GM23338 (cell line): Measurements from ENCODE around the gene IL21R. TPM values are rescaled to one million over a fixed set of nuclear protein-coding genes. Genes with fewer than 3 reads are reported as not detected.
"Not testable (repeated sequence)": the region's sequence is repeated elsewhere in the genome, so short reads cannot be mapped to it uniquely, and the experiment has no call there.

Experiments
- ATAC-seq: fragments of 200-7000 bp; cut with Tn5 transposase; 3 replicates; pipeline ENCODE4 v1.9.1; 2020
- DNase-seq: peaks from one replicate; pipeline ENCODE4 v3.0.0-alpha.2; 2015; ENCODE audit warnings: low spot score
- H2AFZ ChIP-seq: fragments of 200-600 bp; sonication (generic); 2 replicates; pipeline ENCODE4 v1.8.0; 2016; ENCODE audit warnings: antibody characterized with exemption, mild to moderate bottlenecking, moderate library complexity
- H3F3A ChIP-seq: fragments of 200-600 bp; sonication (generic); replicated peaks from 2 replicates; pipeline ENCODE4 v1.8.0; 2017; ENCODE audit warnings: antibody characterized with exemption, mixed run types, low read depth
- H3K27ac ChIP-seq: fragments of 200-600 bp; sonication (generic); 2 replicates; pipeline ENCODE4 v1.6.1; 2016; ENCODE audit warnings: low read depth
- H3K27me3 ChIP-seq: fragments of 200-600 bp; sonication (generic); 2 replicates; pipeline ENCODE4 v1.8.0; 2016; ENCODE audit warnings: mild to moderate bottlenecking, mixed run types, moderate library complexity; ENCODE audit not compliant: insufficient read depth
- H3K36me3 ChIP-seq: fragments of 200-600 bp; sonication (generic); 2 replicates; pipeline ENCODE4 v1.8.0; 2016; ENCODE audit warnings: mild to moderate bottlenecking; ENCODE audit not compliant: insufficient read depth
- H3K4me1 ChIP-seq: fragments of 200-600 bp; sonication (generic); 2 replicates; pipeline ENCODE4 v1.8.0; 2016; ENCODE audit warnings: mild to moderate bottlenecking, moderate library complexity; ENCODE audit not compliant: insufficient read depth
- H3K4me2 ChIP-seq: fragments of 200-600 bp; sonication (generic); 2 replicates; pipeline ENCODE4 v1.7.1; 2017; ENCODE audit warnings: mixed run types
- H3K4me3 ChIP-seq: fragments of 200-600 bp; sonication (generic); 2 replicates; pipeline ENCODE4 v1.6.1; 2016; ENCODE audit warnings: mixed run types
- H3K79me2 ChIP-seq: fragments of 200-600 bp; sonication (generic); replicated peaks from 2 replicates; pipeline ENCODE4 v1.8.0; 2017; ENCODE audit warnings: mild to moderate bottlenecking; ENCODE audit not compliant: insufficient read depth
- H3K9me2 ChIP-seq: fragments of 200-600 bp; sonication (generic); 2 replicates; pipeline ENCODE4 v1.8.0; 2017; ENCODE audit not compliant: insufficient read depth
- H4K20me1 ChIP-seq: fragments of 200-600 bp; sonication (generic); replicated peaks from 2 replicates; pipeline ENCODE4 v1.8.0; 2017; ENCODE audit warnings: mild to moderate bottlenecking; ENCODE audit not compliant: insufficient read depth
- H3K27ac Mint-ChIP-seq: 2 replicates; pipeline ENCODE4 v1.8.0; 2020; ENCODE audit warnings: inconsistent platforms, mild to moderate bottlenecking, moderate library complexity, mixed read lengths
- H3K27me3 Mint-ChIP-seq: 3 replicates; pipeline ENCODE4 v1.8.0; 2022; ENCODE audit warnings: low read depth, mild to moderate bottlenecking, moderate library complexity, mixed read lengths, inconsistent platforms; ENCODE audit not compliant: insufficient read depth, poor library complexity
- H3K36me3 Mint-ChIP-seq: 3 replicates; pipeline ENCODE4 v1.8.0; 2021; ENCODE audit warnings: low read depth, mild to moderate bottlenecking, inconsistent platforms, moderate library complexity, mixed read lengths
- H3K4me1 Mint-ChIP-seq: 3 replicates; pipeline ENCODE4 v1.8.0; 2020; ENCODE audit warnings: mild to moderate bottlenecking, inconsistent platforms, mixed read lengths
- H3K4me3 Mint-ChIP-seq: 3 replicates; pipeline ENCODE4 v1.8.0; 2021; ENCODE audit warnings: moderate library complexity, mild to moderate bottlenecking, inconsistent platforms, mixed read lengths
- H3K9me3 Mint-ChIP-seq: 3 replicates; pipeline ENCODE4 v1.8.0; 2020; ENCODE audit warnings: moderate library complexity, mild to moderate bottlenecking, inconsistent platforms, mixed read lengths
- EZH2 ChIP-seq: fragments of 200-600 bp; sonication (generic); IDR thresholded peaks from one replicate; pipeline ENCODE4 v1.8.0; 2017; ENCODE audit warnings: antibody characterized with exemption, mild to moderate bottlenecking, low read depth; ENCODE audit not compliant: unreplicated experiment
- EZH2phosphoT487 ChIP-seq: fragments of 200-600 bp; sonication (generic); IDR thresholded peaks from one replicate; pipeline ENCODE4 v1.8.1; 2018; ENCODE audit warnings: antibody characterized with exemption; ENCODE audit not compliant: unreplicated experiment
- NANOG ChIP-seq: IDR thresholded peaks from 2 replicates; pipeline ENCODE4 v1.6.1; 2016; ENCODE audit warnings: antibody characterized with exemption, borderline replicate concordance
- REST ChIP-seq: IDR thresholded peaks from one replicate; pipeline ENCODE4 v1.6.1; 2018; ENCODE audit warnings: antibody characterized with exemption; ENCODE audit not compliant: unreplicated experiment
- ZNF331 ChIP-seq: fragments of 250-450 bp; sonication (Bioruptor Pico); IDR thresholded peaks from 2 replicates; pipeline ENCODE4 v1.5.0; 2020; ENCODE audit warnings: low read depth, mild to moderate bottlenecking, moderate library complexity
- polyA plus RNA-seq: library from polyadenylated mRNA; unstranded; fragments of >200 nt; fragmentation: Nextera tagmentation; extraction: Ambion mirVana; gene quantifications from 2 replicates; pipeline ENCODE4 v1.2.1, GENCODE V29; 2016
- total RNA-seq: library from RNA; depleted of rRNA; stranded (reverse); fragments of >200 nt; shearing (Covaris generic); gene quantifications from 2 replicates; pipeline ENCODE4 v1.2.3, GENCODE V29; 2014
- TF ChIP-seq, protein P1 (sequence below): IDR thresholded peaks from 2 replicates; pipeline ENCODE4 v1.6.1; 2016; ENCODE audit warnings: antibody characterized with exemption

IL21R gene
- total and polyA plus RNA-seq, 2 experiments from 2014 or later, result 0.42 to 2.6 TPM

GRCh38 chr16:27435146-27435545, 33.2 kb downstream of the IL21R start:
- DNase-seq, H3K9me2 ChIP-seq, H4K20me1 ChIP-seq, H3K79me2 ChIP-seq, H3K4me1 ChIP-seq, H3K4me1 Mint-ChIP-seq, H3K27ac Mint-ChIP-seq, H3K27me3 ChIP-seq, H2AFZ ChIP-seq, H3K27me3 Mint-ChIP-seq, H3K4me3 ChIP-seq, H3K9me3 Mint-ChIP-seq, ATAC-seq, H3K27ac ChIP-seq, H3F3A ChIP-seq, H3K36me3 Mint-ChIP-seq, H3K4me3 Mint-ChIP-seq, H3K36me3 ChIP-seq, H3K4me2 ChIP-seq: not testable (repeated sequence)

- Mint-ChIP-seq H3K36me3 (no peaks in the 10 kb centered on the region), H3K27me3 (peaks cover 3% of the 10 kb centered on the region), H3K4me3 (no peak overlapping the region), H3K4me1 (peaks cover 4% of the 10 kb centered on the region), H3K9me3 (no peaks in the 10 kb centered on the region), H3K27ac (no peak overlapping the region)
- no peak overlapping the region for H3K27ac ChIP-seq
- H3K4me2 ChIP-seq, result no peak overlapping the region
- no peaks in the 10 kb centered on the region for H3K9me2 ChIP-seq
- H2AFZ ChIP-seq, result no peak overlapping the region
- H3F3A ChIP-seq, result no peaks in the 10 kb centered on the region
- no peak overlapping the region for H3K4me3 ChIP-seq
- no peaks in the 10 kb centered on the region for H3K27me3 ChIP-seq
- TF ChIP-seq REST, result no peak
- H3K4me1 ChIP-seq, result no peaks in the 10 kb centered on the region
- no peak for ATAC-seq
- DNase-seq, result no peak
- H3K36me3 ChIP-seq, result no peaks in the 10 kb centered on the region
- no peaks in the 10 kb centered on the region for H4K20me1 ChIP-seq
- no peaks in the 10 kb centered on the region for H3K79me2 ChIP-seq
Observed at GRCh38 chr16:27436065-27436464, 34.1 kb downstream of the IL21R start.

DNA sequence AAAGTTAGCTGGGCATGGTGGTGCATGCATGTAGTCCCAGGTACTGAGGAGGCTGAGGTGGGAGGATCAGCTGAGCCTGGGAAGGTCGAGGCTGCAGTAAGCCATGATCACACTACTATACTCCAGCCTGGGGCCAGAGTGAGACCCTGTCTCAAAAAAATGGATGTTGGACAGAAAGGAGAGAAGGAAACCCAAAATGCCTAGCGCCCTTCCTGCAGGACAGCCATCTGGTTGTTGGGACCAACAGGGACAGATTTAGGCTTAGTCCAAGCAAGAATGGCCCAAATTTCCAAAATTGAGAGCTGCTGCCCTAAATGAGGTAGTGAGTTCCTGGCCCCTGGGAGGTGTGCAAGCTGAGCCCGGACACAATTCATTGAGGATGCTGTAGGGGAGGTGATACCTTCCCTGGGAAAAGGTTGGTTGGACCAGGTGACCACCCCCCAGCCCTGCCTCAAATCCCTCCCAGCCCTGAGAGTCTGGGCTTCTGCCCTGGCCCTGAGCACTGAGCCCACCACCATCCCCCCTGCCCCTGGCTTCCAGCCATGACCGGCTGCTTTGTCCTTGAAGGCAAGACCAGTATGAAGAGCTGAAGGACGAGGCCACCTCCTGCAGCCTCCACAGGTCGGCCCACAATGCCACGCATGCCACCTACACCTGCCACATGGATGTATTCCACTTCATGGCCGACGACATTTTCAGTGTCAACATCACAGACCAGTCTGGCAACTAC, 35.1 kb downstream of the IL21R start:
- ATAC-seq (no peak), DNase-seq (no peak)
- no peak overlapping the region for H3K27ac ChIP-seq
- Mint-ChIP-seq H3K9me3 (no peaks in the 10 kb centered on the region), H3K27me3 (peaks cover 6% of the 10 kb centered on the region), H3K27ac (no peak overlapping the region), H3K36me3 (no peaks in the 10 kb centered on the region), H3K4me1 (peaks cover 4% of the 10 kb centered on the region), H3K4me3 (no peak overlapping the region)
- TF ChIP-seq NANOG (no peak), ZNF331 (CRISPR knock-in tag) (no peak), EZH2phosphoT487 (no peak), EZH2 (no peak), REST (no peak)
- TF ChIP-seq, protein P1, sequence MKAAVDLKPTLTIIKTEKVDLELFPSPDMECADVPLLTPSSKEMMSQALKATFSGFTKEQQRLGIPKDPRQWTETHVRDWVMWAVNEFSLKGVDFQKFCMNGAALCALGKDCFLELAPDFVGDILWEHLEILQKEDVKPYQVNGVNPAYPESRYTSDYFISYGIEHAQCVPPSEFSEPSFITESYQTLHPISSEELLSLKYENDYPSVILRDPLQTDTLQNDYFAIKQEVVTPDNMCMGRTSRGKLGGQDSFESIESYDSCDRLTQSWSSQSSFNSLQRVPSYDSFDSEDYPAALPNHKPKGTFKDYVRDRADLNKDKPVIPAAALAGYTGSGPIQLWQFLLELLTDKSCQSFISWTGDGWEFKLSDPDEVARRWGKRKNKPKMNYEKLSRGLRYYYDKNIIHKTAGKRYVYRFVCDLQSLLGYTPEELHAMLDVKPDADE, result no peak
- no peak overlapping the region for H2AFZ ChIP-seq
- H3K4me2 ChIP-seq, result no peak overlapping the region
- H3K27me3 ChIP-seq, result no peaks in the 10 kb centered on the region
- H3K4me3 ChIP-seq, result no peak overlapping the region
- no peaks in the 10 kb centered on the region for H3K79me2 ChIP-seq
- H3K4me1 ChIP-seq, result no peaks in the 10 kb centered on the region
- no peaks in the 10 kb centered on the region for H3K36me3 ChIP-seq
- no peaks in the 10 kb centered on the region for H3F3A ChIP-seq
- no peaks in the 10 kb centered on the region for H4K20me1 ChIP-seq
- H3K9me2 ChIP-seq, result no peaks in the 10 kb centered on the region
